SW480 (cell line): ENCODE results near the gene GDPD4.

Experiments
- DNase-seq: peaks from one replicate; pipeline ENCODE4 v3.0.0-alpha.2; 2016; ENCODE audit warnings: low spot score

Gene GDPD4

GRCh38 chr11:77301510-77301909, at the start of gene GDPD4:
Gene GDPD4, minus strand, starts transcription at chr11:77301686. Its CDS starts 16,549 bp downstream, at chr11:77285137.
- DNase-seq: no peak

- DNase-seq: no peak
Measured at GRCh38 chr11:77347948-77348347, 46.5 kb upstream of the GDPD4 start.

- no peak for DNase-seq
Measured at GRCh38 chr11:77346906-77347603, 45.6 kb upstream of the GDPD4 start.

GRCh38 chr11:77345621-77346020, 44.1 kb upstream of the GDPD4 start:
- DNase-seq: no peak

DNA sequence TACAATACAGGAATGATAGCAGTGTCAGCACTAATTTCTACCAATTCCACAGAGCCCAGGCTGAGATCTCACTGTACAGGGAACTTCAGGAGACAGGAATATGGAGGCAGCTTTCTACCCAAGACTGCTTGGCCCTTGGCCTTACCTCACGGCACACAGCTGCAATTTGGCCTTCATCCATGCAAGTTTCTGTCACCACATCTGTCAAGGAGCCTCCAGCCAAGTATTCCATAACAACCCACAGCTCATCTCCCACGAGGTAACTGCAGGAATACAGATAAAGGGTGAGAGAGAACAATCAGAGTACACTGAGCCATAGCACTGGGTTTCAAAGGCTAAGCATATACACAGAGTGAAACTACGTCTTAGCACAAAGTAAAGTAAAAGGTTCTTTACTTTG, 39.0 kb upstream of the GDPD4 start:
- DNase-seq: no peak

GRCh38 chr11:77332259-77332658, 30.8 kb upstream of the GDPD4 start:
- no peak for DNase-seq

GRCh38 chr11:77325159-77325558, 23.7 kb upstream of the GDPD4 start:
- DNase-seq: no peak

GRCh38 chr11:77324508-77324907, 23.0 kb upstream of the GDPD4 start:
- no peak for DNase-seq

DNA sequence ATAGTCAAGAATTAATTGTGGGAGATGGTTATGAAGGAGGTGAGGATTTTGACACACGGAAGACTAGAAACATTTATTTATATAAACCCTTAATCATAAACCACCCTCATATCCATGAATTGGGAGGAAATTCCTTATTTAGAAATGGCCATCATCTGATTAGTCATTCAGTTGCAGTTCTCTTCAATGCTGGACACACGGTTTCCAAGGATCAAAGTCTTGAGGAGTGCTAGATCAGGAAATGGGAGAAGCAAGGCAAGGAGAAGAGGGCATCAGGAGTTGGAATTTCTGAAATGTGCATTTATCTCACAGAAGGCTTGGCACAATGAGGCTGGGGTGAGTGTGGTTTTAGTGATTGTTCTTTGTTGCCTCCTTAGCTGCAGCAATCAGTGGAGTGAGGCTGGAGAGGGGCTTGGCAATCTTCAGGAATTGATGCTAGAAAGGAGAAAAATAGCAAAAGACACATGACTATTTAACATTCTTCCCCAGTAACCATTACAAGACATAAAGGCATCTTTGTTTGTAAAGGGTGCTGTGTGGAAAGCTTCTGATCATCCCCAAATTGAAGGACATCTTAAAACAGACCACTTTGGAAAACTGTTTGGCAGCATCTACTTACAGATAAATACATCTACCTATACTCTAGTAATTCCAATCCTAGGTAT, 21.6 kb upstream of the GDPD4 start:
- no peak for DNase-seq

- DNase-seq: no peak
Measured at GRCh38 chr11:77322506-77322905, 21.0 kb upstream of the GDPD4 start.

GRCh38 chr11:77320351-77320750, 18.9 kb upstream of the GDPD4 start:
- no peak for DNase-seq

- DNase-seq: no peak
Measured at GRCh38 chr11:77318600-77318999, 17.1 kb upstream of the GDPD4 start.

GRCh38 chr11:77316733-77317342, 15.4 kb upstream of the GDPD4 start:
- no peak for DNase-seq

GRCh38 chr11:77312107-77312506, 10.6 kb upstream of the GDPD4 start:
- no peak for DNase-seq

GRCh38 chr11:77311701-77312100, 10.2 kb upstream of the GDPD4 start:
- no peak for DNase-seq

- DNase-seq: no peak
Measured at GRCh38 chr11:77310721-77311120, 9.2 kb upstream of the GDPD4 start.

GRCh38 chr11:77309401-77310085, 8.1 kb upstream of the GDPD4 start:
- no peak for DNase-seq

DNA sequence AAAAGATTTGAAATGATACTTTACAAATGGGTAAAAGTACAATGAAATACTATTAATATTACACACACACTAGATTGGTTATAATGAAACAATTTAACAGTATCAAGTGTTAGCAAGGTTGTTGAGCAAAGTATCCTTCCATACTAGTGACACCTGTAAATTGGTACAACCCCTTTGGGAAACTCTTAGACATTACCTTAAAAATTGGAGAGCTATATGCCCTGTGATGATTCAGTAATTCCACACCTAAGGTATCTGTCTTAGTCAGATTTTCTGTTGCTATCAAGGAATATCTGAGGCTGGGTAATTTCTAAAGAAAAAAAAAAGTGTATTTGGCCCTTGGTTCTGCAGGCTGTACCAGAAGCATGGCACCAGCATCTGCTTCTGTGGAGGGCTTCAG, 7.4 kb upstream of the GDPD4 start:
- DNase-seq: no peak

DNA sequence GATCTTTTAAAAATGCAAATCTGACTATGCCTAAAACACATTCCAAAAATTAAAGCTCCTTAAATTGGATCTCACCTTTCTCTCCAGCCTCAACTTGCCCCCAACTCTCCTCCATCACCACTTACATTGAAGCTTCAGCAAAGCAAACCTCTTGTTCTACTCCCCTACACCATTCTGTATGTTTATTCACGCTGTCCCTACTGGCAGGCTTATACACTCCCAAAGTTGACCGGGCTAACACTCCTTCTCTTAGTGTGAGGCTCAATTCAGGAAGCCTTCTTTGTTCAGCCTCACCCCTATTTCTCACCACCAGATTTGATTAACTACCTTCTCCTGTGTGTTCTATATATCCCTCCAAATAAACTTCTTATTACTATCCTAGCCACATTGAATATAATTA, 1.8 kb upstream of the GDPD4 start:
- DNase-seq: no peak

DNA sequence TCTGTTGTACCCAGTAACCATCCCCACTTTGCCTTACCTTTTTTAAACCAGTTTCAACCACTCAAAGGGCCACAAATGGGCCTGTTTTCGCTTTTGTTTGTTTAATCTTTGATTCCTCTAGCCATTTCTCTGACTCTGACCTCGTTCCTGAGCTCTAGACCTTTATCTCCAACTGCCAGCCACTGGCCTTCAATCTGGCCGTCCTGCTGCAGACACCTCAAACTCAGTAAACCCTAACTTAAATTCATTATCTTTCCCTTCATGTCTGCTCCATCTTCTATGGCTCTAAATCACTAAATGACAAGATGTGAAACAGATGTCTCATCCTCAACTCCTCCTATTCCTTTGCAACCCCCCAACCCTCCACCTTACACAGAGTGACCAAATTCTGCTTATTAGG, 1.3 kb upstream of the GDPD4 start:
- no peak for DNase-seq

DNA sequence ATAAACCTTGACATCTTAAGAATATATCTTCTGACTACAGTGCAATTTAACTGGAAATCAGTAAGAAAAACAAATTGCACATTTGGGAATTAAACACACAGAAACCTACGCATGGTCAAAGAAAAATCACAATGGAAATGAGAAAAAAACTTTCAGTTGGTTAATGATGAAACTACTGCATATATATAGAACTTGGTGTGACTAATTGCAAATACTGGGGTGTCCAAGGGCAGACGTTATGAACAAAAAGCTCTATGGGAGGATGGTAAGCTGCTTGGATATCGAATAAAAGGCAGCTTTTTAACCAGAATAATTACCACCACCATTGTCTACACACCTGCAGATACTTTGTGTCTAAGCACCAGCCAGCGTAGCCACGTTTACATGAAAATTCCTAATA, 791 bp downstream of the GDPD4 start:
- no peak for DNase-seq

DNA sequence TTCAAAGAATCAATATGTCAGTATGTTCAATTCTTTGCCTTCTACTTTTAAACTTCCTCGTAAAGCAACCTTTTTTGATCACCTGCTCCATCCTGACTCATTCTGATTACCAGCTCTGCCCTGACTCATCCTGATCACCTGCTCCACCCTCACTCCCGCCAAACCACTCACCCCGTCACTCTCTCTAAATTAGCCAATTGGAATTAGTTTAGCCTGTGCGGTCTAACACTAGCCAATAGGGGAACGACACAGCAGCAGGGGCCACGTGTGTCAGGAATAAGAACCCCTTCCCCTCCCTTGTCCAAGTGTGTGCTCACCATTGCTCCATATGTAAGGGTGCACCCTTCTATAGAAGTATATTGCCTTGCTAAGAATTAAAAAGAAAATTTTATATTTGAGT, 1.5 kb downstream of the GDPD4 start:
- DNase-seq: peak; percentile 87

DNA sequence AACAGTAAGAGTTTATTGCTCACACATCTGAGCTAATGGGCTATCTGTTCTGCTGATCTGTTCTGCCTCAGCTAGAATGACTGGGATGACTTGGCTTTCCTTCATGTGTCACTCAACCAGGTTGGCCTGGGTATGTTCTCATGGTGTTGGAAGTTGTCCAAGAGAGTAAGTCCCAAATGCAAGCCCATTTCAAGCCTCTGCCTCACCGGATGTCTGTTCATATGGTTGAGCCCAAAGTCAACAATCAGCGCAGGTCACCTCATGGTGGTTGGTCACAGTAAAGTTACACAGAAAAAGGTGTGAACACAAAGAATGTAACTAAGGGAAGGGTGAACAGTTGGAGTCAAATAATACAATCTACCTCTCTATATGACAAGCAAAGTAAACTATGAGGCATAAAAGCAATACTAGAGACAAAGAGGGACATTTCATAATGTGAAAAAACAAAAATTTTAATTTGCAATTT, 1.9 kb downstream of the GDPD4 start:
- peak; percentile 82 for DNase-seq
